HCT116 (cell line): Measurements from ENCODE around the gene TBC1D22B. TPM values are rescaled to one million over a fixed set of nuclear protein-coding genes. Genes with fewer than 3 reads are reported as not detected.

ENCODE experiments used
- ATAC-seq: fragments of 200-7000 bp; cut with Tn5 transposase; 2 replicates; pipeline ENCODE4 v1.9.1; 2020; ENCODE audit warnings: mild to moderate bottlenecking, moderate library complexity
- BruUV-seq: library from RNA; stranded (reverse); fragments of 400-500 nt; replicated peaks from 2 replicates; lab custom pipeline; 2021; lab: Mats Ljungman, UMichigan
- CTCF ChIA-PET: fragments of 300-600 bp; sonication (Branson Sonifier 250); formaldehyde crosslinking; loops from one replicate; lab custom pipeline; 2021; ENCODE audit warnings: antibody characterized with exemption; lab: Charles Lee
- POLR2A ChIA-PET: fragments of 300-600, 350-600 bp; sonication (Branson Sonifier 250); formaldehyde crosslinking; loops from one replicate; lab custom pipeline; 2021; ENCODE audit warnings: antibody characterized with exemption; lab: Charles Lee
- RAD21 ChIA-PET, 2 experiments: fragments of 300-600 bp; sonication (Branson Sonifier 250); formaldehyde crosslinking; loops; one replicate each; lab custom pipeline; 2023; ENCODE audit warnings: low total read pairs in 2 of 2; ENCODE audit not compliant: uncharacterized antibody in 2 of 2, unreplicated experiment in 2 of 2, low non-redundant PET in 1 of 2; lab: Charles Lee
- DNase-seq: peaks from one replicate; pipeline ENCODE4 v3.0.0-alpha.2; 2010; ENCODE audit warnings: low read depth, low spot score
- H2AFZ ChIP-seq: fragments of 200-600 bp; shearing (Covaris generic), sonication (generic); 2 replicates; pipeline ENCODE4 v1.6.1; 2017; ENCODE audit warnings: low read depth, mixed run types, mixed read lengths, antibody characterized with exemption, low read length; ENCODE audit not compliant: poor library complexity, severe bottlenecking
- H3K27ac ChIP-seq: 2 replicates; pipeline ENCODE4 v1.5.1; 2012; ENCODE audit warnings: low read depth, low read length
- H3K27me3 ChIP-seq: fragments of 200-600 bp; sonication (generic); 2 replicates; pipeline ENCODE4 v1.6.1; 2016; ENCODE audit warnings: mixed run types, low read length, mixed read lengths; ENCODE audit not compliant: insufficient read depth
- H3K36me3 ChIP-seq, 2 experiments: fragments of 200-500 bp in 1 of 2; fragments of 200-600 bp in 1 of 2; sonication (Bioruptor generic) in 1 of 2; sonication (generic) in 1 of 2; 2 replicates each; pipeline versions ENCODE4 v1.5.1 to v1.6.1; 2014 to 2016; ENCODE audit warnings: low read length in 2 of 2, inconsistent platforms in 1 of 2, mixed read lengths in 1 of 2, mixed run types in 1 of 2; ENCODE audit not compliant: insufficient read depth in 2 of 2, control insufficient read depth in 1 of 2
- H3K4me1 ChIP-seq, 2 experiments: fragments of 200-600 bp in 1 of 2; sonication (generic) in 1 of 2; 2 replicates each; pipeline versions ENCODE4 v1.5.1 to v1.6.1; 2012 to 2017; ENCODE audit warnings: low read length in 2 of 2, inconsistent platforms in 1 of 2, mild to moderate bottlenecking in 1 of 2, mixed read lengths in 1 of 2, mixed run types in 1 of 2, moderate library complexity in 1 of 2; ENCODE audit not compliant: insufficient read depth in 2 of 2, control insufficient read depth in 1 of 2
- H3K4me2 ChIP-seq: fragments of 200-600 bp; sonication (generic); 2 replicates; pipeline ENCODE4 v1.6.1; 2017; ENCODE audit warnings: mixed run types, low read length, mixed read lengths
- H3K4me3 ChIP-seq, 2 experiments: fragments of 200-600 bp in 1 of 2; sonication (generic) in 1 of 2; replicated peaks in 1 of 2; 2 replicates each; pipeline ENCODE4 v1.5.1; 2011 to 2016; ENCODE audit warnings: low read length in 2 of 2, control low read depth in 1 of 2, low read depth in 1 of 2, mild to moderate bottlenecking in 1 of 2, mixed read lengths in 1 of 2, mixed run types in 1 of 2
- H3K79me2 ChIP-seq: fragments of 200-600 bp; sonication (generic); 2 replicates; pipeline ENCODE4 v1.6.1; 2017; ENCODE audit warnings: mild to moderate bottlenecking, mixed run types, low read length, moderate library complexity, mixed read lengths; ENCODE audit not compliant: insufficient read depth
- H3K9ac ChIP-seq: fragments of 200-600 bp; sonication (generic); 2 replicates; pipeline ENCODE4 v1.6.1; 2016; ENCODE audit warnings: low read length, mixed read lengths
- H3K9me2 ChIP-seq: fragments of 200-600 bp; sonication (generic), shearing (Covaris generic); 2 replicates; pipeline ENCODE4 v1.6.1; 2017; ENCODE audit warnings: mixed run types, mild to moderate bottlenecking, moderate library complexity; ENCODE audit not compliant: insufficient read depth
- H3K9me3 ChIP-seq, 2 experiments: fragments of 200-500 bp in 1 of 2; fragments of 200-600 bp in 1 of 2; sonication (Bioruptor generic) in 1 of 2; sonication (generic) in 1 of 2; 2 replicates each; pipeline ENCODE4 v1.6.1; 2014 to 2017; ENCODE audit warnings: low read length in 2 of 2, mixed read lengths in 2 of 2, inconsistent platforms in 1 of 2, low read depth in 1 of 2, mild to moderate bottlenecking in 1 of 2, mixed run types in 1 of 2, moderate library complexity in 1 of 2; ENCODE audit not compliant: control insufficient read depth in 1 of 2, insufficient read depth in 1 of 2
- H4K20me1 ChIP-seq: fragments of 200-600 bp; sonication (generic), shearing (Covaris generic); 2 replicates; pipeline ENCODE4 v1.6.1; 2017; ENCODE audit warnings: mixed run types, mild to moderate bottlenecking, moderate library complexity; ENCODE audit not compliant: insufficient read depth
- CBX3 ChIP-seq: IDR thresholded peaks from 2 replicates; pipeline ENCODE4 v1.6.1; 2012; ENCODE audit warnings: low read depth
- EZH2 ChIP-seq: fragments of 200-600 bp; sonication (generic); IDR thresholded peaks from 2 replicates; pipeline ENCODE4 v1.6.1; 2017; ENCODE audit warnings: antibody characterized with exemption, mixed run types
- POLR2AphosphoS5 ChIP-seq: IDR thresholded peaks from 2 replicates; pipeline ENCODE4 v1.6.1; 2011; ENCODE audit warnings: mild to moderate bottlenecking, low read depth, low read length, moderate library complexity
- SP1 ChIP-seq: IDR thresholded peaks from 2 replicates; pipeline ENCODE4 v1.6.1; 2012; ENCODE audit warnings: low read depth
- TCF7L2 ChIP-seq: IDR thresholded peaks from 2 replicates; pipeline ENCODE4 v1.7.0; 2011; ENCODE audit warnings: borderline replicate concordance, inconsistent platforms; ENCODE audit not compliant: insufficient read depth, insufficient read length; ENCODE audit errors: extremely low read depth
- YY1 ChIP-seq: IDR thresholded peaks from 2 replicates; pipeline ENCODE4 v1.6.1; 2011; ENCODE audit warnings: low read length, low read depth, moderate library complexity, mild to moderate bottlenecking; ENCODE audit not compliant: insufficient replicate concordance; ENCODE audit errors: extremely low read depth
- ZFX ChIP-seq: fragments of 450-650 bp; IDR thresholded peaks from 2 replicates; pipeline ENCODE4 v1.6.1; 2017
- intact Hi-C: fragments of 100-400 bp; cut with micrococcal nuclease; formaldehyde crosslinking; loops from 2 replicates; pipeline ENCODE4 v1.10.0; 2022
- total RNA-seq: library from RNA; stranded (reverse); gene quantifications from one replicate; pipeline ENCODE4 v1.2.1, GENCODE V29; 2021; ENCODE audit not compliant: unreplicated experiment
- TF ChIP-seq, protein P1 (sequence below): IDR thresholded peaks from 2 replicates; pipeline ENCODE4 v1.6.1; 2012

The TBC1D22B gene
- total RNA-seq, 1 experiment from 2014 or later: 9.1 TPM

- intact Hi-C loops: no loop called here
- CTCF ChIA-PET: interaction anchor here (1.1 to 1.2 kb wide), 2 partner anchors 69 to 239 kb away, joined by 3 to 5 read pairs; no protein-coding TSS in a partner anchor
- Histone ChIP-seq H4K20me1 (no peaks in the 10 kb centered on the region), H3K9me2 (no peaks in the 10 kb centered on the region), H3K4me3 (peak overlapping the region; percentile 73 to 96)
- POLR2A ChIA-PET: interaction anchor here (0.8 to 1.9 kb wide), 4 partner anchors 9 to 15 kb away, joined by 3 to 10 read pairs (median 5); no protein-coding TSS in a partner anchor
- no peak for ATAC-seq
- RAD21 ChIA-PET: no interaction called here
- TF ChIP-seq TCF7L2 (no peak), SP1 (no peak), CBX3 (no peak), YY1 (no peak), ZFX (no peak)
- TF ChIP-seq, protein P1, sequence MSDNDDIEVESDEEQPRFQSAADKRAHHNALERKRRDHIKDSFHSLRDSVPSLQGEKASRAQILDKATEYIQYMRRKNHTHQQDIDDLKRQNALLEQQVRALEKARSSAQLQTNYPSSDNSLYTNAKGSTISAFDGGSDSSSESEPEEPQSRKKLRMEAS: no peak
- TF ChIP-seq, all 23 proteins: peak for 0
- H3K36me3 ChIP-seq: no peaks in the 10 kb centered on the region; a peak in 1 of 4 replicates
- BruUV-seq: TSS peak; percentile 77
- no peak overlapping the region for H3K27ac ChIP-seq
- peak overlapping the region; percentile 96 for H2AFZ ChIP-seq
- H3K9me3 ChIP-seq: no peaks in the 10 kb centered on the region
- H3K9ac ChIP-seq: peak overlapping the region; percentile 96
- DNase-seq: no peak
- H3K27me3 ChIP-seq: no peaks in the 10 kb centered on the region
- H3K4me1 ChIP-seq: peaks cover 8 to 14% of the 10 kb centered on the region in 2 experiments; a peak in 3 of 4 replicates
- H3K4me2 ChIP-seq: peak overlapping the region; percentile 85
- peaks cover 40% of the 10 kb centered on the region for H3K79me2 ChIP-seq
Observed at GRCh38 chr6:37256692-37257319, 766 bp upstream of the TBC1D22B start.

GRCh38 chr6:37257320-37257633, 295 bp upstream of the TBC1D22B start:
- H3K4me3 ChIP-seq: peak overlapping the region; percentile 73 to 96
- H2AFZ ChIP-seq: peak overlapping the region; percentile 96
- no TSS peak for BruUV-seq
- peaks cover 8 to 14% of the 10 kb centered on the region in 2 experiments; a peak in 3 of 4 replicates for H3K4me1 ChIP-seq
- H3K9me2 ChIP-seq: no peaks in the 10 kb centered on the region
- H4K20me1 ChIP-seq: no peaks in the 10 kb centered on the region
- TF ChIP-seq POLR2AphosphoS5: peak; percentile 45; the same call in 1 of the 2 replicates
- TF ChIP-seq EZH2: no peak
- TF ChIP-seq, all 23 proteins: peak for 1
- peak overlapping the region; percentile 96 for H3K9ac ChIP-seq
- intact Hi-C loops: no loop called here
- DNase-seq (no peak), ATAC-seq (peak; percentile 6)
- H3K36me3 ChIP-seq: no peaks in the 10 kb centered on the region; a peak in 1 of 4 replicates
- H3K79me2 ChIP-seq: peaks cover 44% of the 10 kb centered on the region
- POLR2A ChIA-PET: interaction anchor here (0.8 to 1.9 kb wide), 7 partner anchors 9 to 68 kb away, joined by 3 to 10 read pairs (median 4); no protein-coding TSS in a partner anchor
- H3K4me2 ChIP-seq: peak overlapping the region; percentile 85
- no peaks in the 10 kb centered on the region for H3K27me3 ChIP-seq
- RAD21 ChIA-PET: no interaction called here
- no peak overlapping the region for H3K27ac ChIP-seq
- no peaks in the 10 kb centered on the region for H3K9me3 ChIP-seq
- CTCF ChIA-PET: interaction anchor here (1.1 to 1.2 kb wide), 2 partner anchors 68 to 239 kb away, joined by 3 to 5 read pairs; no protein-coding TSS in a partner anchor
